G401.6 (cell line): ENCODE results near the gene SLC39A6.
"Not testable (repeated sequence)": the region's sequence is repeated elsewhere in the genome, so short reads cannot be mapped to it uniquely, and the experiment has no call there.

ENCODE experiments used
- FAIRE-seq: peaks from 2 replicates; lab custom pipeline; 2012; peaks lifted over from hg19 to GRCh38; lab: Jason Lieb, UNC

The SLC39A6 gene

DNA sequence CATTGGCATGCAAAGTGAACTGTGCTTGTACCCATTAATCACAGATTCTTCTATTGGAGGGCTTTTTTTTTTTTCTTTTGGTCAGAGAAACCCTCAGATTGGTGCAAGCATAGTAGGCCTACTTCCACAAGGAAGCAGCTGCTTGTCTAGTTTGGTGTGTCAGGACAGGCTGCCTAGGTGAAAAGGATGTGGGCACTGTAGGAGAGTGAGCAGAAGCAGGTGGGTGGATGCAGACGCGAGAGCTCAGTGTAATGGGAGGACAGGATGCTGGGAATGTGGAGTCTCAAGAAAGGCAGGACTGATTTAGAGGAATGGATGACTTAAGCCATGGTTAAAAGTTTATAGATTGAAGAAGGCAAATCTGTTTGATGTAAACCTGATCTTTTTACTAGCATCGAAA lies 3.6 kb upstream of the SLC39A6 start:
- no peak for FAIRE-seq

DNA sequence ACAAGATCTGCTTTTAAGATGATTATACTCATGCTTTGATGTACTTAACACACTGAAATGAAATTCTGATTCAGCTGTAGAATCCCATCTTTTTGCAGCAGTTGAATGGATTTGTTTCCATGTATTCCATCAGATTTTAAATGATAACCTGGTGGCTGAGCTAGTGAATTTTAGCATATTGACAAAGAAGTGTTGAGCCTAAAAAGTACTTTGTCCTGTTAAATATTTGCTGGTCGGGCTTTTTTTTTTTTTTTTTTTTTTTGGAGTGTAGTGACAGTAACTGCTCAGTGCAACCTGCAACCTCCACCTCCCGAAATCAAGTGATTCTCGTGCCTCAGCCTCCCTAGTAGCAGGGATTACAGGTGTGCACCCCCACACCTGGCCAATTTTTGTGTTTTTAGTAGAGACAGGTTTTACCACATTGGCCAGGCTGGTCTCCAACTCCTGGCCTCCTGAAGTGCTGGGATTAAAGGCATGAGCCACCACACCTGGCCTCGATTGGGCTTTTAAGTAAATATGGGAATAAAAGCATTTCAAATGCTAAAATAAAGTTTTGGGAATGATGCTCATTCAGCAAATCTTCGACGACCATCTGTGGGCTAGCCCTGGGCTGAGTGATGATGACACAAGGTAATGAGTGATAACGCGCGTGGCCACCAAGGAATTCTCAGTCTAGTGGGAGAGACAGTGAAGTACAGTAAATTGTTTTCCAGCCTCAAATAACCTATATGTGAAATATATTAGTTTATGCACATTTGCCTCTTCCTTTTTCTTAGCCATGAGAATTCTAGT lies 2.7 kb upstream of the SLC39A6 start:
- FAIRE-seq: no peak

DNA sequence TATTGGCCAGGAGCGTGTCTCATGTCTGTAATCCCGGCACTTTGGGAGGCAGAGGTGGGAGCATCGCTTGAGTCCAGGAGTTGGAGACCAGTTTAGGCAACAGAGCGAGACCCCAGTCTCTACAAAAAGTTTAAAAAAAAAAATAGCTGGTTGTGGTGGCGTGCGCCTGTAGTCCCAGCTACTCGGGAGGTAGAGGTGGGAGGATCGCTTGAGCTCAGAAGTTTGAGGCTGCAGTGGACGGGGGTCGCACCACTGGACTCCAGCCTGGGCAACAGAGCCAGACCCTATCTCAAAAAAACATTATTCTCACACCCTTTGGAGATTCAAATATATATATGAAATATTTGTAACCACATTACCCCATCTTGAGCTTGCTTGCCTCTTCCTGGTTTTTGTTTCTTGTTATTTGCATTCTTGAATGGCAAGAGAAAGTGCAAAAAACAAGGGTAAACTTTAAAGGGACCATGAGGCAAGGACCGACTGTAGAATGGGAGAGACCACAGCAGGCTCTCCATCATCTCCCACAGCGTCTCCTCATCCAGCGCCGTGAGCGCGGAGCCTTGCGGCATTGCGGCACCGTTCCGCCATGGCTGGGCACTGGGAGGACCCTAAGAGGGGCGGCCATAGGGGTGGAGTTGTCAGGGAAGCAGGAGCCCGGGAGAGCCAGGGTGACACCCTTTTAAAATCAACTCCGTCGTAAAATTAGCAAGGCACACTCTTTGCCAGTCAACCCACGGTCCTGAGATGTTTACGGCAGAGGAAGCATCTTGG lies 1.9 kb upstream of the SLC39A6 start:
- no peak for FAIRE-seq

DNA sequence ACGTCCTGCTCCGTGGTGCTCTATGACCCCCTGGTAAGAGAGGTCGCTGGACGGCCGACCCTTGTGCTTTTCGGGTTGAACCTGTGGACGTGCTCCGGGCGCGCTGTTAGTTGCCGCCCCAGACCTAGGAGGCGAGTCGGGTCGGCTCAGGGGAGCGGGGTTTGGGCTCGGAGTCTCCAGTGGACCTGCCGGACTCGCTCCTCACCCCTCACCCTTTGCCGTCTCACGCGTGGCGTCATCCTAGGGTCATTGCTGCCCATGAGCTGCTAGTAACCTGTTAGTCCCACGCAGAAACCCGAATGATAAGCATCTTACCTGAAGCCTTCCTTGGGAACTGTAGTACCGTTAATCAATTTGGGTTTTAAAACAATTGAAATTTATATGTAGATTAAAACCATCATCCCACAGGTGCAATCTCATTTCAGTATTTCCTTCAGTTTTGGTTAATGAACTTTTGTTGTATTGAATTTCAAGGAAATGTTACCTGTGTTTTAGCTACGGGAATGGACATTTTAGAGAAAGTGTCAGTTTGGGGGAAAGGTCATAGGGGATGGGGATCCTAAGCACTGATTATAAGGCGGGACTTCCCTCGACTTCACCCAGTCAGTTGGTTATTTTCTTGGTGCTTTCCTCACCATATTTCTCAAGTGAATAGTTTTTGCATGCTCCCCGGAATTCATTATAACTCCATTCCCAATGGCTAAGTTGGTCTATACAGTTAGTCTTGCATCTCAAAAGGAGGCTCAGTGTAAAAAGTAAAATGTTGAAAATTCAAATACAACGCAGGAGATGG lies 1.1 kb upstream of the SLC39A6 start:
- FAIRE-seq: no peak

DNA sequence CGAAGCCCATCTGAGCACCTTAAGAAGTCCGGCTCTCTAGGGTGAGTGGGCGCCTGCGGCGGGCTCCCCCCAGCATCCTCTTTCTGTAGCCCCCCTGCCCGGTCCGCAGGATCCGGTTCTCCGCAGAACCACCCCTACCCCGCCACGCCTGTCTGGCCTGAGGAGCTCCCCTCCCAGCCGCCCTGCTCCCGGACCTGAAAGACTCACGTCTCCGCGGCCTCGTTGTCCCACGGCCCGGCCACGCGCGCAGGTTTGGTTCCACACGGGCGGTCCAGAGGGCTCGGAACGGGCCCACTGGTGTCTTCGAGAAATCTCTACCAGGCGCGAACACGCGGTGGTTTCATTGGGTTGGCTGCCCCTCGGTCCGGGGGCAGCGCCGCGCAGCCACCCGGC lies 237 bp downstream of the SLC39A6 start:
- no peak for FAIRE-seq

DNA sequence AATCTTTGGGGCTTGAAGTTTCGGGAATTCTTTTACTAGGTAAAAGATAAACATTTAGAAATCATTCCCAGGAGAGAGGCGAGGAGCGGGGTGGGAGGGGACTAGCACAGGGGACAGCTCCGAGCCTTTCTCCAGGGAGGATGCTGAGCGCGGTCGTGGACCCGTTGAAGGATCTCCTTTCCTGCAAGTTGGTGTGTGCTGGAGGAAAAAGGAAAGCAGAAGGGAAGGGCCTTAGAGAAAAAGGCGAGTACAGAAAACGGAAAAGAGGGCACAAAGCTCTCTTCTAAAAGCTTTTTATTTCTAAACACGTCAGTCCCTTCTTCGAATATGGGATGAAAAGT lies 640 bp downstream of the SLC39A6 start:
- no peak for FAIRE-seq

DNA sequence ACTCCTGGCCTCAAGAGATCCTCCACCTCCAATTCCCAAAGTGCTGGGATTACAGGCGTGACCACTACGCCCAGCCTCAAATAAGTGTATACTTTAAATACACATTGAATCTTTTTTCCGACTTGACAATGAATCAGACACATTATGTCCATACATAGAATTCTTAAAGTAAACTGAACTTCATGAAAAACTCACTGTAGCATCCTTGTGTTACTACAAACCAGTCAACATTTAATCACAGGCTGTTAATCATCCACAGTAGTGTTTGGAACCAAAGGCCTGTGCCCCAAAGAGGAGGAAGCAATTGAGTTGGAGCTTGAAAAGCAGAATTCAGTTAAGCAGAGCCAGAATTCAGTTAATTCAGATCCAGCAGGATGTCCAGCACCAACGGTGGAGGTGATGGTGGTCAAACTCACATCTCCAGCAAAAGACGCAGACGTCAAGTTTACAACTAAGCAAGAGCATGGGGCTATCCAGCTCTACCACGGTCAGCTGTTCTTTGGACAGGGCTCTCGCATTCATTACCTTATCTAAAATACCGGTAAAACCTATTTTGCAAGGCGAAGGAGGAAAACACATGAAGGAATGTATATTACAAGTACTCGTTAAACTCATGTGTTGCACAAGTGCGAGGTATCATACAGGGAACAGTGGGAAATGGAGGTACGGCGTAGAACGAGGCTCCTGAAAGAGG lies 1.2 kb downstream of the SLC39A6 start:
- no peak for FAIRE-seq

DNA sequence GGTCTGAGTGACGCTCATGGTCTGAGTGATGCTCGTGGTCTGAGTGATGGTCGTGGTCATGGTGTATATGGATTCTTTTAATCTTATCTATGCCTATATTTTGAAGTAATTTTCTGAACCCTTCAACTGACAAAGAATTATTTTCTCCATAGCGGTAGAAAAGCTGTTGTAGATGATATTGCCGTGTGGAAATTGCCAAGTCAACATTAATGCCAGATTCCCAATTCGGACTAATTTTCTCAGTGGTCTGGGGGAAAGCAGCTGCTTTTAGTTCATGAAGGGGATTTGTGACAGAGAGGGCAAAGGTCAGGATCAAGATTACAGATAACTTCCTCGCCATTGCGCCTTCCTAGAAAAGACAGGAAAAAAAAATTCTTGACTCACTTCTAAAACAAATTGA lies 2.5 kb downstream of the SLC39A6 start:
- FAIRE-seq: no peak

DNA sequence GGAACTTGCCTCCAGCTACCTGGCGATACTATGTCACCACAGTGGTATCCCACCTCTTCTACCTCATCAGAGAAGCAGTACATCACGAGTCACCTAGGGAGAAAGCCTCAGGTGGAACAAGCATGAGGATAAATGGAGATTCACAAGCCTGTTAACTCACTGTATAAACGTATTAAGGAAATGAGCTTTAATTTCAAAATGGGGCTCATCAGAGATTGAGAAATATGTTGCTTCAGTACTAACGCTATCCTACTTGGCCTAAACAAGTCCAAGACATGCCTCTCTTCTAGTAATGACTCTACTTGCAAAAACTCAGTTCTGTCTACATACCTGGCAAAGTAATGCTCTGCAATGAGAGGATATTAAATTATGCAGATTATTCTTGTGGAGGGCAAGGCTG lies 4.3 kb downstream of the SLC39A6 start:
- FAIRE-seq: no peak

DNA sequence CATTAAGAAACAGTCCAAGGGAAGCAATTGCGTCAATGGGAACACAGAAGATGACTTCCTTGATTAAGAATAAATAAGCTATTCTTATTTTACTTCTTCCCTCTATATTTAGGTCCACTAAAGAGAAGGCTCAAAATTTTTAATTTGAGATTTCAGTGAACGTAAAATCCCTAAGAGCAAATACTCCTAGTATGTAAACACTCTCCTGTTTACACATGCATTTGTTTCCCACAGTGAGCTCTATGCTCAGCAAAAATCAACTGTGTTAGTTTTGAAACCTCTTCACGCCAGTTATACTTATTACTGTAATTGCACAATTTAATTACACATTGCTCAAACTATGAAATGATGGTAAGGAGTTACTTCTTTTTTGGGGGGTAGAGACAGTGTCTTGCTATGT lies 8.8 kb downstream of the SLC39A6 start:
- no peak for FAIRE-seq

DNA sequence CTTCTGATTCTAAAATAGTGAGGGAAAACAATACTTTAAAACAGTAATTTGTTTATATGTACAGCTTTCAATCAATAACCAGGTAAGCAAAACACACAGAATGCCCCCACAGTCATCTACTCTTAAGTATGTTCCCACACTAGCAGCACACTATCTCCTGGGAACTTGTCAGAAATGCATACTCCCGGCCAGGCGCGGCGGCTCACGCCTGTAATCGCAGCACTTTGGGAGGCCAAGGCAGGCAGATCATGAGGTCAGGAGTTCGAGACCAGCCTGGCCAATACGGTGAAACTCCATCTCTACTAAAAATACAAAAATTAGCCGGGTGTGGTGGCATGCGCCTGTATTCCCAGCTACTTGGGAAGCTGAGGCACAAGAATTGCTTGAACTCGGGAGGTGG lies 12.4 kb downstream of the SLC39A6 start:
- FAIRE-seq: not testable (repeated sequence)

DNA sequence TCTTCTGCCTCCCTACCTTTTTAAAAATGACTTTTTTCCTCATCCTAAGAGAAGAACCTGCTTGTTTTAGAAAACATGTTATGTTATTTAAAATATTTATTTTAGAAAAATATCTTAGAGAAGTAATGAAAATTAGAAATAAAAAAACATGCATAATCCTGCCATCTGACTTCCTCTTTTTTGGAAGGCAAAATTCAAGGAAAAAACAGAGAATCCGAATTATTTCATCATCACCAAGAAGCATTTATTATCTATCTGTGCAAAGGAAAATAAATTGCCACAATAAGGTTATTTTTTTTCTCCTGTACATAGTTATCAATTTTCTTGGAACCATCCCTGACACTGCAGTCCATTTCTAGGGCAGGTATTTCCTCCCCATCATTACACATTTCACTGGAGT lies 14.4 kb downstream of the SLC39A6 start:
- FAIRE-seq: no peak

DNA sequence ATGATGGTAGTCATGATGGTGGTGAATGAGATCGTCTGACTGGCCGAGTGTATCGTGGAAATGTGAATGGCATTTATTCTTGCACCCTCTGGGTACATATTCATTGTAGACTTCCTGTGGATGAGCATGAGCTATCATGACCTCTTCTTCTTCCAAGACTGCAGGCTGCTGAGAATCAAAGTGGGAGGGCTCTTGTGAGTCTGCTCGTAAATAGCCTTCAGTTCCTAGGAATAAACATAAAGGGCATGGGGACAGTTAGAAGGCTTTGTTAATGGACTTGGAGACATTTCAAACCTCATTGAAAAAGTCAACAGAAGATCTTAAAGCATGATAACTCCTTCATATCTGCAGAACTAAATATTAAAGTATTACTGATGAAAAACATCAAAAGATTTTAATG lies 14.9 kb downstream of the SLC39A6 start:
- no peak for FAIRE-seq

DNA sequence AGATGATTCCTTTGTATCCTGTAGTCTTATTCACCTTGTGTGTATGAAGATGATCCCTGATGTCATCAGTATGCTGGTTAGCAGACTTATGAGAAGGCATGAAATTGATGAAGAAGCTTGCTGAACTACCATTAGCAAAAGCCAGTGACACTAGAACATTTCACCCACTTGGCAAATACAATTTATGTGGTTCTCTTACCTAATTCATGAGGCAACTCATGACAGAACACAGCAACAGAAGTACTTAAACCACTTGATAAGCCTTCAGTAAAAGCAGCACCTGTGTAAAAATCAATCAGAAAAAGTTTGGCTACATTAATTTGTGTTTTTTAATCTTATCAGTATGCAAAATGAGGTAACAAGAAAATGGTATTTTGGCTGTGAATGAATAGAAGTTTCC lies 16.8 kb downstream of the SLC39A6 start:
- no peak for FAIRE-seq

DNA sequence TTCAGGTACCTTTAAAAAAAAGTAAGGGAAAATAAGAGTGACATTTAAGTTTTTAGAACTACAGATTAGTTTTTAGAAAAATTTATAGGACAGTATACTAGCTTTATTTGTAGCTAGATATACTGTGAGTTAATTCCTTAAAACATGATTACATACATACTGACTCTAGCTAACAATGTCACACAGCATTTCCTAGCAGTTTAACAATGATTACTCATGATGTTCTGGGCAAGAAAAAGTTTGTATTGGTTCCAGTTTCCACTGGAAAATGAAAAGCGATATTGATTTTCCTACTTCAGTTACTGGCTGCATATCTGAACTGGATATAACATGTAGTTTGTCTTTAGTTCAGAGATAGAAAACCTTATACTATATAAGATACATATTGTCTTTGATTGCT lies 19.4 kb downstream of the SLC39A6 start:
- peak; percentile 34 for FAIRE-seq

DNA sequence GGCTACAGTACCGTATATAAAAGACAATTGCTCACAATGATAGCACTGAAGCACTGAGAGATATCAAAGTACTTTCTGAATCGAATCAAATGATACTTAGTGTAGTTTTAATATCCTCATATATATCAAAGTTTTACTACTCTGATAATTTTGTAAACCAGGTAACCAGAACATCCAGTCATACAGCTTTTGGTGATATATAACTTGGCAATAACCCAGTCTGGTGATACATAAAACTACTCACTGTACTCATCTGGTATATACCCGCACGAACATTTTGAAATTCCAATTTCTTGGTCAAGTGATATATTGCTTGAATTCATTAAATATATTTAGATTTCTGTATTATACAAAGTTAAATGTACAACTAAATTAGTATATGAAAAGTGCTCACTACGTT lies 20.5 kb downstream of the SLC39A6 start:
- peak; percentile 21 for FAIRE-seq

DNA sequence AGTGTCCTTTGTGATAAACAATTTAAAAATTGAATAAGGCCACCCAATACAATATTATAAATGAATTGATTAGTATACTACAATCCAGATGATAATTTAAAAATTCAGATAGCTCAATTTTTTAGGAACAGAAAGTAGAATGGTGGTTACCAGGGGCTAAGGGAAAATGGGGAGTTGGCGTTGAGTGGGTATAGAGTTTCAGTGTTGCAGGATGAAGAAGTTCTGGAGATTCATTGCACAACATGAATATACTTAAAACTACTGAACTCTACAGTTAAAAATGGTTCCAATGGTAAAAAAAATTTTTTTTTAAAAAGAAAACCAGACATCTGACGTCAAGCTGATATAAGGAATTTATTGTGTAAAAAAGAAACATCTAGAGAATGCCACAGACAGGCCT lies 20.9 kb downstream of the SLC39A6 start:
- no peak for FAIRE-seq

DNA sequence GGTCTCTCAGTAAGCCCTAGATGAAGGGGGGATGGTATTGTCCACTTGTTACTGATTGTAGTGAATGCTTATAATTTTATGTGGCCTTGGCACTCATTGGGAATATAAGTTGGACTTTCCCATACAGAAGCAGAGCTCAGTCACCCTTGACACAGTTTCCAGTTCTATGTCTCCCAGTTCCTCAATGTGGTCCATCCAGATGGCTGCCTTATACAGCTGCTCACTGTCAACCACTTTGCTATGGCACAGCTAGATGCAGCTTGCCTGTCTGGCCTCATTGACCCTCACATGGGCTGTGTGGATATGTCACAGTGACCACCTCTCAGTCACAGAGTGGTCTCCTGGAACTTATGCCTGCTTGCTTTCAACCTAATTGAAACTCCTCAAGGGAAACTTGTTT lies 21.7 kb downstream of the SLC39A6 start:
- FAIRE-seq: no peak

DNA sequence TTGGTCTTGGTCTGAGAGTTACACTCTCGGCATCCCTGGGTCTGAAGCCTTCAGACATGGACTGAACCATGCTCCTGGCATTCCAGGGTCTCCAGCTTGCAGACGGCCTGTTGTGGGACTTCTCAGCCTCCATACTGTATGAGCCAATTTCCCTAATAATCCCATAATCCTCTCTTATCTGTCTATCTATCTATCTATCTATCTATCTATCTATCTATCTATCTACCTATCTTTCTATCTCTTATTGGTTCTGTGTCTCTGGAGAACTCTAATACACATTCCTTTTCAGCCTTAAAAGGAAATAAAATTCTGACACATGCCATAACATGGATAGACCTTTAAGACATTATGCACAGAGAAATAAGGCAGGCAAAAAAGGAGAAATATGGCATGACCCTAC lies 24.4 kb downstream of the SLC39A6 start:
- FAIRE-seq: no peak

DNA sequence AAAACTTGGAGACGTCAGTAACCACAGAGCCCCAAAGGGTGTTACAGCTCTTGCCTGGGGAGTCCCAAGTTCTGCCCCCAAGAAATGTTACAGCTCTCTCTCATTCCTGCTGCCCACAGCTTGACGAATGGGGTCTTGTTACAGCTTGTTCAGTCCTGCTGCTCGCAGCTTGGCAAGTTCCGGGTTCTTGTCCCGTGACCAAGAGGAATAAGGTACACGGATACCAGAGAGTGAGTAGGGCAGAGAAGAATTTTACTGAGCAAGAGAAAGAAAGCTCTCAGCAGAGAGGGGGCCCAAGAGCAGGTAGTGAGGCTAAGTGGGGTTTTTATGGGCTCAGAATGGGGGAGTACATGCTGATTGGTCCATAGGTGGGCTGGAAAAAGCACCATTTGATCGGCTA lies 27.2 kb downstream of the SLC39A6 start:
- FAIRE-seq: no peak

DNA sequence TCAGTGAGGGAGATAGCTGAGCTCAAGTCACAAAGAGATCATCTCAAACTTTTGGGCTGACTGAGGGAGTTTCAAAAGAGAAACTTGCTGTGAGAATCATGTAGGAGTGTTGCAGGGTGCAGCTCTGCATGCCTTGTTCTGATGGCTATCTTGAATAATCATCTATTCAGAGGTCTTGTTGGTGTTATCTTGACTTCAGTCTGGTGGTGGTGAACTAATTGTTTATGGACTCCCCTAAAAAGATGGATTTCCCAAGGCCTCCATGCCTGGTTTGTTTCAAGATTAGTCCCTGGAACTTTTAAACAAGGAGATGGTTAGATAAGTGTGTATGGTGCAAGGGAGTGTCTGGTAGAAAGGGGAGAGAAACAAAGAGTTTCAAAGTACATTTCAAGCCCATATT lies 29.8 kb downstream of the SLC39A6 start:
- FAIRE-seq: no peak

DNA sequence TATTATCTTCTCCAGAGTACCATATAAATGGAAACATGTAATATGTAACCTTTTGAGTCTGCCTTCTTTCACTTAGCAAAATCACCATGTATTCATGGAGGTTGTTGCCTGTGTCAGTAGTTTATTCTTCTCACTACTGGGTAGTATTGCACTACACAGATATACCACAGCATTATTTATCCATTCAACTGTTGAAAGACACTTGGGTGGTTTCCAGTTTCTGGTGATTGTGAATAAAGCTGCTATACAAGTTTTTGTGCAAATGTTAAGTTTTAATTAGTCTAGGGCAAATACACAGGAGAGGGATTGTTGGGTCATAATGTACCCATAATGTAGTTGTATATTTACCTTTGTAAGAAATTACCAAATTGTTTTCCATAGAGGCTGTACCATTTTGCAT lies 32.2 kb downstream of the SLC39A6 start:
- FAIRE-seq: no peak
